GM19397 (cell line): Measurements from ENCODE around the gene CALR3.

Experiments used
- ATAC-seq: cut with Tn5 transposase; IDR thresholded peaks from one replicate; pipeline ENCODE4 v1.9.1; 2021; ENCODE audit warnings: mild to moderate bottlenecking, moderate library complexity; ENCODE audit not compliant: unreplicated experiment

The CALR3 gene

DNA sequence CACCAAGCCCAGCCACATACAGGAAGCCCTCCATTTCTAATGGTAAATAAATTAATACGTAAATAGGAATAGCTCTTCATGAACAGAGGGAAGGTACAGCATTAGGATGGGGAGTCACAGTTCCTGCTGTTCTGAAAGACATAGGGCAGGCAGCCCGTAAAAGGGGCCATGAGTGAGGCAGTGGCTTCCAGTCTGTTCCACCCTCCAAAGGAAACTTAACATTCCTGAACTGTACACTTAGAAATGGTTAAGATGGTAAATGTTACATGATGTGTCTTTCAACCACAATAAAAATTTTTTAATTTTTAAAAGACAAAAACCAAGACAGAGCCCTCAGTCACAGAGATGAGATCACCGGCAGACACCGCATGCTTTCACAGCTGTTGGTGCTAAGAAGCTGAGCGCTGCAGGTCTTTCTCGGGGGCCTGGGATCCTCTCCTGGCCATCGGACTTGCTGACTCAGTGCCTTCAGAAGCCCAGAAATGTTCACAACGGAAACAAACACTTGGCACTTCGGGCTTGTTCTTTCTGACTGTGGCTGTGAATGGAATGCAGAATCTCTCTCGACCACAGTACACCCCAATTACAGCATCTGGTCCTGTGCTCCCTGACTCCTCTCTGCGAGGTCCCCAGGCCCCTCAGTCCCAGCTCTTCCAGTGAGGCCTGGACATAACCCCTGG lies 60.6 kb downstream of the CALR3 start:
- no peak for ATAC-seq

GRCh38 chr19:16433986-16434385 lies 62.0 kb downstream of the CALR3 start:
- ATAC-seq: no peak

- no peak for ATAC-seq
Observed at GRCh38 chr19:16429759-16430091, 66.2 kb downstream of the CALR3 start.

- ATAC-seq: no peak
Observed at GRCh38 chr19:16429066-16429758, 66.8 kb downstream of the CALR3 start.
